NCI-H526 (cell line): ENCODE results near the gene ZNF280C.
"Not testable (repeated sequence)": the region's sequence is repeated elsewhere in the genome, so short reads cannot be mapped to it uniquely, and the experiment has no call there.

Experiments used
- DNase-seq, 2 experiments: peaks; one replicate each; lab custom pipeline; 2025; lab: John Stamatoyannopoulos, UW

ZNF280C gene

DNA sequence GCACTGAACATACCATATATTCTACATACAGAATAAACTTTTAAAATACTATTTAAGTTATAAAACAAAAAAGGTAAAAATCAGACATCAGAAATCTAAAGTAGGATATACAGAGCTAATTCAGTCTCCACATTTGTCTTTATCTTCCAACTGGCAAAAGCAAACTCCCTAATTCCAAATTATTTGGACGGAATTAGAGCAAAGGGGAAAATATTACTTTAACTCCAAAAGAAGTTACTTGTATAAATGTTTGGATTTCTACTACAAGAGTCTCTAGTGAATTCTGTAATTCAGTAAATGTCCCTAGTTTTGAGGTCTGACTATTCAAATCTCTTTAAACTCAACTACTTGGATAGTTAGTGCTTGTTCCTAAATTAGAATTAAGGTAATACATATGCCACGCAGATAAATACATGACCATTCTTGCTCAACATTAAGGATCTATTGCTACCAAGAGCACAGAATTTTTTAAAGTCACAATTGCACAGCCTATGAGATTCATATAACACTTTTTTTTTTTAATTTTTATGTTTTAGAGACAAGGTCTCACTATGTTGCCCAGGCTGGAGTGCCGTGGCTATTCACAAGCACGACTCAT, 7.3 kb downstream of the ZNF280C start:
- no peak for DNase-seq

DNA sequence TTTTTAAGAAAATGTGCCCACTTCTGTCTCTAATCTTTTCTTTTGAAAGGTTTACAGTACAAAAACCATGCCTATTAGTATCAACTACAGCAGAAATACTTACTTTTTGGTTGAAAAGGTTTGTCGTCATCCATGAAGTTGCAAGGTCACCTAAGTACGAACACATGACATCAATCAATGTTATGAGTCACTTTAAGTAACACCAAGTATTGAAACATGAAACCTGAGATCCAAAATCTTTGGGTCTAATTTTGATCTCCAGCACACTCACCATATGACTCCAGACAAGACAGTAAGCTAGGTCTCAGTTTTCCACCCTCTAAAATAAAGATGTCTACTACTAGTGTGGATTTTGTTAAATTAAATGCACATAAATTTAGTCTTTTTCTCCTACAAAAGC, 8.4 kb downstream of the ZNF280C start:
- DNase-seq, result no peak

DNA sequence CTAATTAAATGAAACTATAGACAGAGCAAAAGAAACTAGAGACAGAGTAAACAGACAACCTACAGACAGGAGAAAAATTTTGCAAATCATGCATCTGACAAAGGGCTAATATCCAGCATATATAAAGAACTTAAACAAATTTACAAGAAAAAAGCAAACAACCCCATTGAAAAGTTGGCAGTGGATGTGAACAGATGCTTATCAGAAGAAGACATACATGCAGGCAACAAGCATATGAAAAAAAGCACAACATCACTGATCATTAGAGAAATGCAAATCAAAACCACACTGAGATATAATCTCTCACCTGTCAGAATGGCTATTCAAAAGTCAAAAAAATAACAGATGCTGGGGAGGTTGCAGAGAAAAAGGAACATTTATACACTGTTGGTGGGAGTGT, 14.8 kb downstream of the ZNF280C start:
- DNase-seq, result peak; percentile 83 to 94

DNA sequence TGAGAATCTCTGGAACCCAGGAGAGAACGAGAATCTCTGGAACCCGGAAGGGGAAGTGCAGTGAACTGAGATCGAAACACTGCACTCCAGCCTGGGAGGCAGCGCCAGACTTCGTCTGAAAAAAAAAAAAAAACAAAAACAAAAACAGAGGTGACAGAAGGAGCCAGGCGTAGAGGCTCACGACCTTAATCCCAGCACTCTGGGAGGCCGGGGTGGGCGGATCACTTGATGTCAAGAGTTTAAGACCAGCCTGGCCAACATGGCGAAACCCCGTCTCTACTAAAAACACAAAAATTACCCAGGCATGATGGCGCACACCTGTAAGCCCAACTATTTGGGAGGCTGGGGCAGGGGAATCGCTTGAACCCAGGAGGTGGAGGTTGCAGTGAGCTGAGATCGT, 17.0 kb downstream of the ZNF280C start:
- no peak for DNase-seq

DNA sequence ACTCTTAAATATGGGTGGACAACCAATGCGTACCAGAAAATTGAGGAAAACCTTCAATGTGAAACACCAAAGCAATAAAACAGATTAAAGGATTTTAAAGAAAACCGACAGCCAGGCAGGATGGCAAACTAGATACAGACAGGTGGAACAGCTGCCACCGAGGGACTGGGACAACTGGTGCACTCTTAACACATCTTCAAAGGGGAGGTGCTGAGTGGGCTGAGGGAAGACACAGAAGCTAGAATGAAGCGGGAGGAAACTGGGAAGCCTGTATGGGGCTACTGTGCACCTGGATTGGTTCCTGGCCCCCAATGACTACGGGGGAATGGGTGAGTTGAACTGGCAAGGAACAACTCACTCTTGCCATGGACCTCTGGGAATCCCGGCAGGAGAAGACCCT, 20.7 kb downstream of the ZNF280C start:
- no peak for DNase-seq

DNA sequence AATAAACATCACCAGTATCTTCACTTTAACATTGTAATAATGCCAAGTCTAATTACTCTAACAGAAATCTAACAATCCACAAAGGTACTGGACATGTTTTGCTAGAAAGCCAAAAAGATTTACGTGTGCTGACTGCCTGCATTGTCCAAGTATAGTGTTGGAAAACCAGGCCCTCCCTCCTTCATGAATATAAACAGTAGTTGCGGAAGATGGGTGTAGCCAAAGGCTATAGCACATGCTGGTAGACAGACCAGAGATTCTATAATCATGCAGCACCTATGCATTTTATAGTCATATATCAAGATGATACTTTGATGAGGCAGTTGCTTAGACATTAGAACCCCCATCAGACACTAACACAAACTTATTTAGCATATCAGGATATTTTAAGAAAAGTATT, 22.6 kb downstream of the ZNF280C start:
- DNase-seq, result no peak

DNA sequence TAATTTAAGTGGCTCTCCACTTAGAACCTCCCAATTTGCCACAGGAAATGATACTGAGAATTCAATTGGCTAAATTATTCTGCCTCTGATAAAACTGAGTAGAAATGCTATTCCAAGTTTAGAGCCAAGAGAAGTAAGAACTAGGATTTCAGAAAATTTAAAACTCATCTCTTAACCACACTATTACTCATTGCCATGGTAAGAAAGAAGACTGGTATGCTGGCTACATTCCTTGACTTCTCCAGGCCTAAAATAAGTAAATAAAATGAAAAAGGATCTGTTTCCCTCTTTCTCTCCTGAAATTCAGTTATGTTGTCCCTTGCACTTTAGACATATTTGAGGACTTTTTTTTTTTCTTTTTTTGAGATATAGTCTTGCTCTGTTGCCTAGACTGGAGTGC, 23.3 kb downstream of the ZNF280C start:
- DNase-seq, result no peak

DNA sequence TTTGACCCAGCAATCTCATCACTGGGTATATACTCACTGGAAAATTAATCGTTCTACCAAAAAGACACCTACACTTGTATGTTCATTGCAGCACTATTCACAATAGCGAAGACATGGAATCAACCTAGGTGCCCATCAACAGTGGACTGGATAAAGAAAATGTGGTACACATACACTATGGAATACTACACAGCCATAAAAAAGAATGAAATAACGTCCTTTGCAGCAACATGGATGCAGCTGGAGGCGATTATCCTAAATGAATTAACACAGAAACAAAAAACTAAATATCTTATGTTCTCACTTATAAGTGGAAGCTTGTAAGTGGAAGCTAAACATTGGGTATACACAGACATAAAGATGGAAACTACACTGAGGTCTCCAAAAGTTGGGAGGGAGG, 37.5 kb downstream of the ZNF280C start:
- not testable (repeated sequence) for DNase-seq

DNA sequence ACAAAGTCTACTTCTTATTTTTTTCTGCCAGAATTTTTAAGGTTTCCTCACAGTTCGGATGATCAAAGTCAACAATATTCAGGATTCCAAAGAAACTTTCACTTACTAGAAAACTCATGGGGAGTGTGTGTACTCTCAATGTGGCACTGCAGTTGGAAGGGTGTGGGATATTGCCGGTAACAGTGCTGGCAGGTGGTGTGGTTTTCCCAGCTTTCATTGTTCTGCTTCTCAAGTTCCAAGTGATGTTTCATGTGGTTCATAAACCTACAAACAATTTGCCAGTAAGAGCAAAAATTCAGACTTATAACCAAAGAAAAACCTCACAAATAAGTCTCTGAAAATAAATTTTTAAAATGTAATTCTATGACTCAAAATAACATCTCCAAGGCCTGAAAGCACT, 39.8 kb downstream of the ZNF280C start:
- DNase-seq, result no peak

DNA sequence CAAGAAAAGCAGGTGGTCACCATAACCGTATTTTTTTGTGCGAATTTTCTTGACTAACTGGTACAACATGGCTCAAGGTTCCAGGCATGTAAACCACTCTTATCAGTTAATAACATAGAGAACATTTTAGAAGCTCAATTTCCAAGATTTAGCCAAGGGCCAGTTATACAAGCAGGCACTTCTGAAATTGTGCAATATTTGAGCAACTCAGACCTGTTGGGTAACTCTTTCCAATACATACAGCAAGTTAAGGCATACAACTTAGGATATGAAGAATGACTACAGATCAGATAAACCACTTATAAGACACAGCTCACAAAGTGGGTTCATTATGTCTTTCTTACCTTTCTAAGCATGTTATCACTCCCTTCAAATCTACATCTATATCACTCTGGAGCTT, 43.9 kb downstream of the ZNF280C start:
- no peak for DNase-seq

DNA sequence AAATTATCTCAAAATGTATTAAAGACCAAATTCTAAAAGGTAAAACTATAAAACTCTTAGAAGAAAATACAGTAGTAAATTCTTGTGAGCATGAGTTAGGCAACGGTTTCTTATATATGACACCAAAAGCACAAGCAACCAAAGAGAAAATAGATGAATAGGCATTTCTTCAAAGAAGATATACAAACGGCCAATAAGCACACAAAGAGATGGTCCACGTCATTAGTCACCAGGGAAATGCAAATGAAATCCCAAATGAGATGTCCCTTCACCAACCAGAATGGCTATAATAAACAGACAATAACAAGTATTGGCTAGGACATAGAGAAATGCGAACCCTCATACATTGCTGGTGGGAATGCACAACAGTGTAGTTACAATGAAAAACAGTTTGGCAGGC, 52.4 kb downstream of the ZNF280C start:
- DNase-seq, result peak; percentile 2 to 32

DNA sequence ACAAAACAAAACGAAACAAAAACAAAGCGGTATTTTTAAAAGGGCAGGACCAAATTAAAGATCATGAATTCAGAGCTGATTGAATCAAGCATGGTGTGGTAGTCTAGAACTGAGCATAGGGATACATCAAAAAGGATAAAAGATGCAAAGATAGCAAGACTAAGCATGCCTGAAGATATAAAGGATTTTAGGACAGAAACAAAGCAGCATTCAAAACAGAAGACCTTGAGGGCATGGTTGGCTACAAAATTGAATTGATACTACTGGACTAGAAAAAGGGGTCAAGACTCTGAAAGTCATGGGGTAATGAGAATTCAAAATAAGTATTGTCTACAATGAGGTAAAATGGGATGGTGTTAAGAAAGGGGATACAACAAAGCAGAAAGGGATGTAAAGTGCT, 55.3 kb downstream of the ZNF280C start:
- no peak for DNase-seq

DNA sequence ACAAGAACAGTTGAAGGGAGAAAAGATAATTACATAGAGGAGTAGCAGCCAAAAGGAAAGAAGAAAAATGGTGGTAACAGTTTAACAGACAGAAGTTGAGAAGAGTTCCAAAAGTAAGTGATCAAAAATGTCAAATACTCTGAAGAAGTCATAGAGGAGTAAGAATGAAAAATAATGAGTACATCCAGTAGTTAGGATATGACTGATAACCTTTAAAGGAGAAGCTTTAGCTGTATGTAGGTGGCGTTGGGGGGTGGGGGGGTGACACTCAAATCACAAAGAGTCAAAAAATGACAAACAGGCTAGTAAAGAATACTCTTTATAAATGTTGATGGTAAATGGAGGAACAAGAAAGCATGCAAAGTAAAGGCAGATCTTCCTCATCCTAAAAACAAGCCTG, 56.3 kb downstream of the ZNF280C start:
- no peak for DNase-seq

DNA sequence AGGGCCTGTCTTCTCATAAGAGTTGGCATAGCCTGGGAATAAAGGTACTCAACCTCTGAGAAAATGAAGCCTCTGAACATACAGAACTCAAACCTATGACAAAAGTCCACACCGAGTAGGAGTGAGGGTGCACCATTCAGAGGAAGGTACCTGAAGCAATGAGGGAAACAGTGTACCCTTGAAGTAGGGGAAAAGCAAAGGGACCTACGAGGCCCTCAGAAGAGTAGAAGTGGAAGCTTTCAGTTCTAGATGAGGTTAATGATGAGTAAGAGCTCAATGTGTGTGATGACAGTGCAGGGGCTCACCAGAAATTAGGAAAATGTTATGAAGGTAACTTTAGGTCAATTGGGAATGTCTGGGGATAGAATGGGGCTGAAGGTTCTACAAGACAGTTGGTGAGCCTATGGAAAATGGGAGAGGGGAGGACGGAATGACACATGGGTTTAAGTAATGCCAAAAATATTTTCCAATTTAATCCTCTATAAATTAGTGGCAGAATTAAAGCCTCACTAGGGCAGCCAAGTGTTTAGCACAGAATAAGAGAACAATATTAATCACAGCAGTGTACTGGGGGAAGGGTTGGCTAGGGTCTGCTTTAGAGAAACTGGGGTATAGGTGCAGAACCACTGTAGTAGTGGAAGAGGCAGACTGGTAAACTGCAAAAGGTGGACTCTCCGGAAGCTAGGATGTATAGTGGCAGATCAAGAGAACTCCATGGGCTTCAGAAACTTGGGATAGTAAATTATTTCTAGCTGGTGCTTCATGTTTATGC, 57.1 kb downstream of the ZNF280C start:
- DNase-seq, result no peak

DNA sequence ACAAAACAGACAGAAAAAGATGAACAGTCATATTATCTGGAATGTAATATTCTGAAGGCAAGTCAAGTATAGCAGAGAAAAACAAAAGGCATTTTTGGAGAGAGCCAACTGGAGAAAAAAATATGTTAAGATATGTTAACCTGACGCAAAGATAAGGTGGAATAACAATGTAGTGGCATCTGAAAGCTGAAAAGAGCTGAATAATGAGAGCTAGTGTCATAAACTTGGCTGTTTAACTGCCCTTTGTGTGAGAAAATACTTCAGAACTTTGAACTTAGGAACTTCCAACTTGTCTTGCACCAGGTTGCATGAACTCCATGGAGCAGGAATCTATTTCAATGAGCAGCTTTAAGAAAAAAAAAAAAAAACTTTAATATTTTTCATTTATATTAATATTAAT, 64.1 kb downstream of the ZNF280C start:
- no peak for DNase-seq

DNA sequence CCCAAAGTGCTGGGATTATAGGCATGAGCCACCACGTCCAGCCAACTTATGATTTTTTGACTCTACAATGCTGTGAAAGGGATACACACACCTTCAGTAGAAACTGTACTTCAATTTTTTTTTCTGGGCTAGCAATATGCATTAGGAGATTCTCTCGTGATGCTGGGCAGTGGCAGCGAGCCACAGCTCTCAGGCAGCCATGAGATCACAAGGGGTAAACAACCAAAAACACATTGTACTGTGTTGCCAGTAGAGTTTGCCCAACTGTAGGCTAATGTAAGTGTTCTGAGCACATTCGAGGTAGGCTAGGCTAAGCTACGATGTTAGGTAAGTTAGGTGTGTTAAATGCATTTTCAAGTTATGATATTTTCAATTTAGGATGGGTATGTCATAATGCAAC, 71.2 kb downstream of the ZNF280C start:
- no peak for DNase-seq

DNA sequence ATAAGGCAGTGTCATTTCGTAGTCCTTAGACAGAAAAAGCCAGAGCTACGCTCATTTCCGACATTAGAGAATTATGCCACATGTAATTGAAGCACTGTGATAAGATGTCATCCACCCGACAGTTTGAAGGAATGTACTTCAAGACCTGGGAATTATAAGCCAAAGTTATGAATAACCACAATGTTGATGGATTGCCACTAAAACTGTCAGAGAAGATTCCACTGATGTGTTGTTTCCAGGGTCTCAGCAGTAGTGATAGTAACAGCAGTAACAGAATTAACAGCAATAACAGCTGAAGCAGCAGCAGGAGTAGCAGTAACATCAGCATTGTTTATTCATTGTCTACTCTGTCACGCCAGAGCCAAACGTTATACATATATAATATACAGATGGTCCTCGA, 72.2 kb downstream of the ZNF280C start:
- no peak for DNase-seq

DNA sequence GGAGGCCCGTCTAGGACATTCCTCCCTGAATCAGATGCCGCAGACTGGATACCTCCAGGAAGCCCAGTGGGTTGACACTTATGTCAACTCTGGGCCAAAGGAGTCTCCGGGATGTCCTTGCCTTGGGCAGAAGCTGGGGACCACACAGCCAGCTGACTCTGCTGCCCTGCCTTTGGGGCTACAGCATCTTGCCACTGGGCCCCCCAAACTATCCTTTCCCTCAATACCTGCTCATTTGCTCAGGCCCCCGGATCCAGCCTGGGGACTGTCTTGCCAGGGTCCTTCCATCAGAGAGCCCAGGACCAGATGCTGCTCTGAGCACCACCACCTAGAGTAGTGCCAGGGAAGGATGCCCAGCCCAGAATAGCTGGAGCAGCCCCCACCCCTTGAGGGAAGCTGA, 77.9 kb downstream of the ZNF280C start:
- no peak for DNase-seq

DNA sequence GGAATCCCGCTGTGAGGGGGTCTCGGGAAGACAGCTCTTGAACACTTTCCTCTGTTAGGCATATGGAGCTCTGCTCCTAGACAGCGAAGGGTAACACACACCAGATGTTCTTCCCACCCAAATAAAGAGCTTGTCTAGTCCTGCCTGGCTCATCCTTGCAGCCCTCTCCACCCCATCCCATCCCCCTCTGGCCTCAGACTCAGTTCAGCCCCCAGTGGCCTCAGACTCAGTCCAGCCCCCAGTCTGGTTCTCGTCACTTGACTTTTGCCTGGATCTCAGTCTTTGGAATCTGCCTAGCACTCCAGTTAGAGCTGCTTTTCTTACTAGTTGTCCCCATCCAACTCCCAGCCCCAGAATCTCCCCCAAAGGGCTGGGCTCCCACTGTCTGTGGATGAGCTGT, 82.0 kb downstream of the ZNF280C start:
- no peak for DNase-seq

DNA sequence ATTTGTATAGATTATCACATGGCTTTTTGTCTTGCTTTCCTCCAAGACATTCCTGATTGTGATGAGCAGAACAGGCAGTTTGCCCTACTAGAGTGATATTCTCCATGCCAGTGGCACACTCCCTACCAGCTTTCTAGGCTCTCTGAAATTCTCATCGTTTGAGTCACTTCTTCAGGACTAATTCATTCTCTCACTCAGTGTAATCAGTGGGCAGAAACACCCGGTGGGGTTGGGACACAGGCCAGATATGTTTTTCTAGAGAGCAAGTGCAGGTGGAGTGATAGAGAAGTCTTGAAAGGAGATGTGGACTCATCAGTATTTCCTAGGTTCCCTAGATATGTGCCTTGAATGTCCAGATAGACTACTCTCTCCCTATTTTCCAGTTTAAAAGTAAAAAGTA, 83.8 kb downstream of the ZNF280C start:
- no peak for DNase-seq

DNA sequence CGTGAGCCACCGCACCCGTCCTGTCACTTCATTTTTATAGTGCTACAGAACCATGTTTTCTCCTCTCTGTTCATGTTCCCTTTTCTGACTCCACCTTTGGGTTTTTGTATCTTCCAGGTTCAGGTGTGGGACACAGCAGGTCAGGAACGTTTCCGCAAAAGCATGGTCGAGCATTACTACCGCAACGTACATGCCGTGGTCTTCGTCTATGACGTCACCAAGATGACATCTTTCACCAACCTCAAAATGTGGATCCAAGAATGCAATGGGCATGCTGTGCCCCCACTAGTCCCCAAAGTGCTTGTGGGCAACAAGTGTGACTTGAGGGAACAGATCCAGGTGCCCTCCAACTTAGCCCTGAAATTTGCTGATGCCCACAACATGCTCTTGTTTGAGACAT, 84.5 kb downstream of the ZNF280C start:
- no peak for DNase-seq

DNA sequence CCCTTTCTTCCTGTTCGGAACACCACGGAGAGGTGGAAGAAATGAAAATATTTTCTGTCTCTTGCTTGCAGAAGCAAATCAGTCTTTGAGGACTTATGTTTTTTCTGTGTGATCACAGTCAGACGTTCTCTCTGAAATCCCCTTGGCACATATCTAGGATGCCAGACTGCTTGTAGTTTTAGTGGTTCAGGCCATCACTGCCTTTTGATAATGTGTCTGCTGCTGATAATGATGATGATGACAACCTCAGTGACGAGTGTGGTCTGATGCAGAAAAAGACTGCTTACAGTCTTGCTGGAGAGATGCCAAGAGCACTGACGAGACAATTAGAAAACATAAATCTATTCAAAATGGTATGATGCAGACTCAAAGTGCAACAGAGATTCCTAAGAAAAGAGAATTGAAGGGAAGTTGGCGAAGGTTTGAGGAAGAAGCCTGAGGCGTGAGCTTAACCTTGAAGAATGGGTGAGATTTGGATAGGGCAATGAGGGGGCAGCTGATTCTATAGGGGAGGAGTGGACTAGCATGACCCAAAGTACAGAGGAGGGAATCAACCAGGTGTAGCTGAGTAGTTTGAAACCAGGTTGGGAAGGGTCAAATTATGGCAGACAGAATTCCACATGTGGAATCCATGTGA, 89.0 kb downstream of the ZNF280C start:
- no peak for DNase-seq

DNA sequence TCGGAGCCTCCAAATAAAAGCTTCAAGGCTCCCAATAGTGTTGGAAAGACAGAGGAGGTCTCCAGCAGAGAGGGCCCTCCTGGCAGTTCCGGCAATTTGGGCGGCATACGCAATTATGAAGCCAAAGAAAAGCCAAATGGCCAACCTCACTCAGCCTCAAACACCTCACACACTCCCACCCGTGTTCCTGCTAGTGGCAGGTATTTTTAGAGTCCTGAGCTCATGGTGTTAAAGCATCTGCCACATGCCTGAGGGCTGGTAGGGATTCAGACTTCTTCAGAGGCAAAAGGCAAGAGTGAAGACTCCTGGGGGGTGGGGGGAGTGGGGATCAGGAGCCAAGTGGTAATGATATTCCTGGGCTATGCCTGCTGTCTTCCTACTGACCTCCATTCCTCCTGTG, 89.5 kb downstream of the ZNF280C start:
- DNase-seq, result no peak

DNA sequence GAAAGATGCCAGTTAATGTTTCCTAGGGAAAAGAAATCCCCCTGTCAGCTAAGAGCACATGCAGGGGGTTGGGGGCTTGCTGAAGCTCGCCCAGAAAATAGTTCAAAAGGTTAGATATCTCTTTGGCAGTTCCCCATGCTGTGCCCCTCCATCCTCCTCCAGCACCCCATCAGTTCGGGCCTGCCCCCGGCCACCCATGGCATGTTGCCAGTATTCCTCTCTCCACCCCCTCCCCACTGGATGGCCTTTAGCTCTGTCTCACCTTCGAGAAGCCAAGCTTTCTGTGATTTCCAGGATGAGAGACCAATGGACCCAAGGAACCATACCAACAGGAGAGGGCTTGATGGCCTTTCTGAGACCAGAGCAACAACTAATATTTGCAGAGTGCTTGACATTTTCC, 91.8 kb downstream of the ZNF280C start:
- no peak for DNase-seq
